H1 (cell line): ENCODE results near the gene MTF2. TPM values are rescaled to one million over a fixed set of nuclear protein-coding genes. Genes with fewer than 3 reads are reported as not detected.

ENCODE experiments used
- CTCF ChIA-PET: fragments of 300-600 bp; sonication (Branson Sonifier 250); formaldehyde crosslinking; loops from one replicate; lab custom pipeline; 2021; ENCODE audit not compliant: partially characterized antibody; lab: Charles Lee
- POLR2A ChIA-PET: fragments of 300-600 bp; sonication (Branson Sonifier 250); formaldehyde crosslinking; loops from one replicate; lab custom pipeline; 2021; ENCODE audit warnings: inconsistent platforms; ENCODE audit not compliant: partially characterized antibody; lab: Charles Lee
- DNase-seq, 2 experiments: peaks; one replicate each; pipeline versions ENCODE4 v3.0.0 to v3.0.0-alpha.2; 2010 to 2022; ENCODE audit warnings: low spot score in 2 of 2, low read depth in 1 of 2, mixed read lengths in 1 of 2
- FAIRE-seq: peaks from 2 replicates; lab custom pipeline; 2011; peaks lifted over from hg19 to GRCh38; lab: Jason Lieb, UNC
- H2AFZ ChIP-seq: 2 replicates; pipeline ENCODE4 v1.8.1; 2012; ENCODE audit warnings: low read length, inconsistent platforms
- H2AK5ac ChIP-seq: 2 replicates; pipeline ENCODE4 v1.6.1; 2013; ENCODE audit warnings: low read depth, low read length
- H2BK120ac ChIP-seq: replicated peaks from 2 replicates; pipeline ENCODE3; 2013; ENCODE audit warnings: low read depth, low read length, inconsistent platforms
- H2BK12ac ChIP-seq: 2 replicates; pipeline ENCODE4 v1.6.1; 2013; ENCODE audit warnings: low read depth, low read length
- H2BK15ac ChIP-seq: 2 replicates; pipeline ENCODE4 v1.6.1; 2013; ENCODE audit warnings: low read length
- H2BK20ac ChIP-seq: 2 replicates; pipeline ENCODE4 v1.6.1; 2013; ENCODE audit warnings: low read length
- H2BK5ac ChIP-seq: 2 replicates; pipeline ENCODE4 v1.6.1; 2013; ENCODE audit warnings: low read depth, low read length
- H3K14ac ChIP-seq: 2 replicates; pipeline ENCODE4 v1.6.1; 2013; ENCODE audit warnings: inconsistent platforms; ENCODE audit not compliant: insufficient read length
- H3K18ac ChIP-seq: 2 replicates; pipeline ENCODE4 v1.6.1; 2013; ENCODE audit warnings: low read length; ENCODE audit errors: extremely low read depth
- H3K23ac ChIP-seq: 2 replicates; pipeline ENCODE4 v1.6.1; 2013; ENCODE audit warnings: inconsistent platforms; ENCODE audit not compliant: insufficient read length
- H3K23me2 ChIP-seq: 2 replicates; pipeline ENCODE4 v1.6.1; 2013; ENCODE audit warnings: low read depth, low read length
- H3K27ac ChIP-seq: 2 replicates; pipeline ENCODE4 v1.6.1; 2011; ENCODE audit warnings: low read depth, low read length, inconsistent platforms
- H3K27me3 ChIP-seq, 4 experiments: replicated peaks in 1 of 4; 1 replicate in 1 of 4; 2 replicates in 3 of 4; pipeline versions ENCODE4 v1.6.1 to v1.8.1; 2011 to 2013; ENCODE audit warnings: low read length in 3 of 4, mild to moderate bottlenecking in 3 of 4, inconsistent platforms in 2 of 4, mixed read lengths in 2 of 4, moderate library complexity in 1 of 4; ENCODE audit not compliant: control insufficient read depth in 3 of 4, insufficient read depth in 3 of 4; ENCODE audit errors: extremely low read depth in 1 of 4
- H3K36me3 ChIP-seq, 4 experiments: 2 replicates each; pipeline versions ENCODE4 v1.6.1 to v1.8.1; 2011 to 2013; ENCODE audit warnings: mild to moderate bottlenecking in 4 of 4, low read length in 3 of 4, moderate library complexity in 2 of 4, control low read depth in 1 of 4, inconsistent platforms in 1 of 4; ENCODE audit not compliant: insufficient read depth in 4 of 4, control insufficient read depth in 2 of 4
- H3K4ac ChIP-seq: replicated peaks from 2 replicates; pipeline ENCODE3; 2013; ENCODE audit warnings: low read length, low read depth, mixed read lengths, inconsistent platforms; ENCODE audit not compliant: insufficient read length
- H3K4me1 ChIP-seq, 4 experiments: replicated peaks in 1 of 4; 1 replicate in 1 of 4; 2 replicates in 3 of 4; pipeline versions ENCODE4 v1.6.1 to v1.8.1; 2011 to 2013; ENCODE audit warnings: low read length in 3 of 4, inconsistent platforms in 2 of 4, mixed read lengths in 1 of 4; ENCODE audit not compliant: insufficient read depth in 4 of 4, control insufficient read depth in 3 of 4
- H3K4me2 ChIP-seq, 2 experiments: 2 replicates each; pipeline versions ENCODE4 v1.6.1 to v1.8.1; 2011 to 2013; ENCODE audit warnings: low read depth in 2 of 2, low read length in 2 of 2, control low read depth in 1 of 2, inconsistent platforms in 1 of 2, mild to moderate bottlenecking in 1 of 2; ENCODE audit not compliant: insufficient read depth in 1 of 2
- H3K4me3 ChIP-seq, 4 experiments: fragments of 200-600, 300-600 bp in 1 of 4; sonication (generic), shearing (Covaris generic), sonication (Bioruptor Twin) in 1 of 4; 2 replicates each; pipeline versions ENCODE4 v1.5.1 to v1.8.1; 2011 to 2016; ENCODE audit warnings: low read length in 4 of 4, low read depth in 3 of 4, control low read depth in 2 of 4, inconsistent platforms in 2 of 4, mild to moderate bottlenecking in 2 of 4, mixed read lengths in 1 of 4, moderate library complexity in 1 of 4; ENCODE audit not compliant: insufficient read depth in 2 of 4; ENCODE audit errors: extremely low read depth in 1 of 4
- H3K56ac ChIP-seq: replicated peaks from 2 replicates; pipeline ENCODE3; 2013; ENCODE audit warnings: low read depth, mild to moderate bottlenecking, mixed read lengths, low read length, inconsistent platforms; ENCODE audit not compliant: insufficient read length
- H3K79me1 ChIP-seq: 2 replicates; pipeline ENCODE4 v1.6.1; 2013; ENCODE audit warnings: low read depth, low read length, control low read depth
- H3K79me2 ChIP-seq, 2 experiments: 2 replicates each; pipeline versions ENCODE4 v1.6.1 to v1.8.1; 2012 to 2013; ENCODE audit warnings: low read length in 2 of 2, mild to moderate bottlenecking in 2 of 2, inconsistent platforms in 1 of 2; ENCODE audit not compliant: insufficient read depth in 2 of 2, control insufficient read depth in 1 of 2
- H3K9ac ChIP-seq, 4 experiments: replicated peaks in 1 of 4; 1 replicate in 1 of 4; 2 replicates in 3 of 4; pipeline versions ENCODE4 v1.6.1 to v1.8.1; 2011 to 2013; ENCODE audit warnings: low read depth in 3 of 4, low read length in 3 of 4, control low read depth in 2 of 4, mild to moderate bottlenecking in 2 of 4, moderate library complexity in 2 of 4, inconsistent platforms in 1 of 4; ENCODE audit errors: extremely low read depth in 1 of 4
- H3K9me3 ChIP-seq, 2 experiments: 2 replicates each; pipeline versions ENCODE4 v1.6.1 to v1.8.1; 2012 to 2013; ENCODE audit warnings: mild to moderate bottlenecking in 2 of 2, moderate library complexity in 2 of 2, control low read depth in 1 of 2, inconsistent platforms in 1 of 2, low read depth in 1 of 2, low read length in 1 of 2, mixed read lengths in 1 of 2; ENCODE audit not compliant: insufficient read depth in 2 of 2
- H4K20me1 ChIP-seq, 2 experiments: replicated peaks in 1 of 2; 2 replicates each; pipeline versions ENCODE3 to v1.8.1; 2011 to 2013; ENCODE audit warnings: inconsistent platforms in 2 of 2, low read length in 2 of 2, mild to moderate bottlenecking in 1 of 2; ENCODE audit not compliant: insufficient read depth in 2 of 2, control insufficient read depth in 1 of 2
- H4K5ac ChIP-seq: 2 replicates; pipeline ENCODE4 v1.6.1; 2013; ENCODE audit warnings: low read length, low read depth, mixed read lengths, inconsistent platforms; ENCODE audit not compliant: insufficient read length
- H4K8ac ChIP-seq: 2 replicates; pipeline ENCODE4 v1.8.0; 2013; ENCODE audit warnings: mild to moderate bottlenecking, moderate library complexity, low read length, inconsistent platforms; ENCODE audit not compliant: insufficient read depth; ENCODE audit errors: extremely low read depth
- H4K91ac ChIP-seq: replicated peaks from 2 replicates; pipeline ENCODE3; 2013; ENCODE audit warnings: low read length, mixed read lengths, inconsistent platforms; ENCODE audit not compliant: insufficient read length
- EGR1 ChIP-seq: IDR thresholded peaks from 2 replicates; pipeline ENCODE4 v1.6.1; 2011; ENCODE audit warnings: low read depth, low read length, borderline replicate concordance
- EZH2 ChIP-seq: fragments of 200-600 bp; sonication (generic); IDR thresholded peaks from 2 replicates; pipeline ENCODE4 v1.7.1; 2012; ENCODE audit warnings: low read depth, mild to moderate bottlenecking, moderate library complexity, low read length, inconsistent platforms; ENCODE audit not compliant: severe bottlenecking
- HDAC2 ChIP-seq, 2 experiments: fragments of 300-600 bp in 1 of 2; sonication (generic) in 1 of 2; IDR thresholded peaks; 2 replicates each; pipeline ENCODE4 v1.6.1; 2011 to 2012; ENCODE audit warnings: low read depth in 2 of 2, low read length in 2 of 2, mild to moderate bottlenecking in 2 of 2, moderate library complexity in 2 of 2, borderline replicate concordance in 1 of 2, inconsistent platforms in 1 of 2
- KDM4A ChIP-seq: IDR thresholded peaks from one replicate; pipeline ENCODE4 v1.7.1; 2012; ENCODE audit warnings: low read depth, mild to moderate bottlenecking, moderate library complexity, low read length, inconsistent platforms; ENCODE audit not compliant: severe bottlenecking
- NANOG ChIP-seq: IDR thresholded peaks from 2 replicates; pipeline ENCODE4 v1.6.1; 2011; ENCODE audit warnings: low read length, low read depth, mild to moderate bottlenecking, inconsistent platforms; ENCODE audit not compliant: insufficient read depth, poor library complexity, severe bottlenecking
- NRF1 ChIP-seq: IDR thresholded peaks from 2 replicates; pipeline ENCODE4 v1.6.1; 2011; ENCODE audit warnings: mild to moderate bottlenecking, low read depth, low read length, improper control_type of control experiment
- PHF8 ChIP-seq: fragments of 200-600 bp; sonication (generic); conservative IDR thresholded peaks from 2 replicates; pipeline ENCODE4 v1.7.1; 2012; ENCODE audit warnings: low read depth, mild to moderate bottlenecking, inconsistent platforms, low read length, moderate library complexity
- WGBS, 2 experiments: shearing (Covaris generic) in 1 of 2; methylation state at CpG; one replicate each; pipeline versions ENCODE4 v1.1.6 to v1.1.7; 2013 to 2015; ENCODE audit warnings: low lambda C conversion rate in 2 of 2, mixed read lengths in 2 of 2, inconsistent platforms in 1 of 2, low coverage in 1 of 2, missing lambda C conversion rate in 1 of 2; ENCODE audit not compliant: insufficient replicate concordance in 2 of 2, insufficient coverage in 1 of 2, insufficient read length in 1 of 2; ENCODE audit errors: extremely low coverage in 1 of 2, missing lambda C conversion rate in 1 of 2; 5-methylcytosine and 5-hydroxymethylcytosine counted together
- polyA plus RNA-seq, 7 experiments: library from polyadenylated mRNA; depleted of rRNA in 3 of 7; stranded (reverse) in 5 of 7; unstranded in 2 of 7; fragments of >200 nt in 5 of 7; fragments of 200-250 nt in 2 of 7; gene quantifications; 1 replicate in 5 of 7; 2 replicates in 1 of 7; 4 replicates in 1 of 7; pipeline versions ENCODE4 v1.2.1 to v1.2.3, GENCODE V29; 2011 to 2013; ENCODE audit warnings: missing spikeins in 2 of 7, mixed read lengths in 2 of 7
- total RNA-seq: library from RNA; stranded (reverse); fragmentation: NEBNext Ultra II Directional; extraction: Animal tissue kit (Norgen Biotek cat#: 25700); gene quantifications from 2 replicates; pipeline ENCODE4 v1.2.1, GENCODE V29; 2021

Gene MTF2
- total and polyA plus RNA-seq, 2 of the 8 experiments (the other 6 are each of a cell fraction or from before 2014, with no cell fraction given): 72.1 to 102 TPM

- Histone ChIP-seq H3K79me1 (peaks cover 9% of the 10 kb centered on the region; the same call in 1 of the 2 replicates), H3K18ac (no peak overlapping the region), H3K4me3 (no peak overlapping the region), H2BK5ac (no peak overlapping the region; the same call in 1 of the 2 replicates), H2BK20ac (no peak overlapping the region), H2BK15ac (no peak overlapping the region), H3K36me3 (peaks cover 3 to 58% (median 28%) of the 10 kb centered on the region in 4 experiments), H3K56ac (no peak overlapping the region), H3K23ac (no peak overlapping the region), H4K20me1 (peaks cover 9 to 21% of the 10 kb centered on the region in 2 experiments), H3K14ac (no peak overlapping the region), H2BK120ac (no peak overlapping the region), H2AFZ (no peak overlapping the region), H3K79me2 (peaks cover 17 to 86% of the 10 kb centered on the region in 2 experiments), H3K4me2 (no peak overlapping the region), H3K9ac (no peak overlapping the region), H4K5ac (no peak overlapping the region), H3K4ac (no peak overlapping the region), H4K91ac (no peak overlapping the region), H2AK5ac (no peak overlapping the region), H2BK12ac (no peak overlapping the region), H3K23me2 (no peaks in the 10 kb centered on the region), H3K4me1 (peaks cover 0 to 8% (median 0%) of the 10 kb centered on the region in 4 experiments; a peak in 1 of 7 replicates), H3K9me3 (no peaks in the 10 kb centered on the region), H3K27ac (no peak overlapping the region), H3K27me3 (no peaks in the 10 kb centered on the region), H4K8ac (no peak overlapping the region)
- DNase-seq (no peak), FAIRE-seq (no peak)
- POLR2A ChIA-PET: interaction anchor here (1.0 to 1.2 kb wide), 2 partner anchors 10 to 36 kb away, joined by 3 to 4 read pairs; no protein-coding TSS in a partner anchor
- WGBS, 2 experiments: 84% methylated on average over 3 of the region's 3 CpGs; no CpG with 5 or more reads in 1 of the 2 experiments
- no peak for TF ChIP-seq EZH2
- no peak for TF ChIP-seq NRF1
- no peak for TF ChIP-seq NANOG
- TF ChIP-seq KDM4A: no peak
- TF ChIP-seq EGR1: no peak
- TF ChIP-seq HDAC2 (IDR thresholded peaks at IDR 0.05; ENCODE audit: borderline replicate concordance in 1 of 2, low read depth in 2 of 2, low read length in 2 of 2): no peak
- TF ChIP-seq PHF8: no peak
- CTCF ChIA-PET: interaction anchor here (1.1 to 1.7 kb wide), 3 partner anchors 92 to 254 kb away, joined by 3 read pairs; no protein-coding TSS in a partner anchor
These were observed 34.0 kb downstream of the MTF2 start for GRCh38 chr1:93113127-93113526.
